GM18511 (cell line): ENCODE data around the gene NRM.
A peak's percentile ranks its signal among the peaks of the same experiment; 100 is the strongest.

Source experiments
- ATAC-seq: cut with Tn5 transposase; IDR thresholded peaks from one replicate; pipeline ENCODE4 v1.9.1; 2021; ENCODE audit warnings: mild to moderate bottlenecking, moderate library complexity; ENCODE audit not compliant: unreplicated experiment

NRM gene

DNA sequence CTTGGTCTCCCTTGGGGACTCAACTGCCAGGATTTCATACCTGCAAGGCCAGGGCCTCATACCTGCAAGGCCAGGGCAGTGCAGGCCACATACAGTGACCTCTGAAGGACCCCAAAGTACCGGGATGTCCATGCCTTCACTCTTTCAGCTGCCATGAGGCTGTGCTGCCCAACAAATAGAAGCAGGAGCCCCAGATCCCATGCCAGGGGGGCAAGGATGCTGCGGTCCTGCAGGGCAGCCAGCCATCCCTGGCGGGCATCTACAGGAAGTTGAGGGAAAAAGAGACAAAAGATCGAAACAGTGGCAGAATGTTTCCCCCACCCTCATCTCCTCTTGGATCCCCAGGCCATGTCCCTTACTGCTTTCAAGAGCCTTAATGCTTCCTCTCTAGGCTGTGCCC is 799 bp downstream of the NRM start:
- no peak for ATAC-seq

DNA sequence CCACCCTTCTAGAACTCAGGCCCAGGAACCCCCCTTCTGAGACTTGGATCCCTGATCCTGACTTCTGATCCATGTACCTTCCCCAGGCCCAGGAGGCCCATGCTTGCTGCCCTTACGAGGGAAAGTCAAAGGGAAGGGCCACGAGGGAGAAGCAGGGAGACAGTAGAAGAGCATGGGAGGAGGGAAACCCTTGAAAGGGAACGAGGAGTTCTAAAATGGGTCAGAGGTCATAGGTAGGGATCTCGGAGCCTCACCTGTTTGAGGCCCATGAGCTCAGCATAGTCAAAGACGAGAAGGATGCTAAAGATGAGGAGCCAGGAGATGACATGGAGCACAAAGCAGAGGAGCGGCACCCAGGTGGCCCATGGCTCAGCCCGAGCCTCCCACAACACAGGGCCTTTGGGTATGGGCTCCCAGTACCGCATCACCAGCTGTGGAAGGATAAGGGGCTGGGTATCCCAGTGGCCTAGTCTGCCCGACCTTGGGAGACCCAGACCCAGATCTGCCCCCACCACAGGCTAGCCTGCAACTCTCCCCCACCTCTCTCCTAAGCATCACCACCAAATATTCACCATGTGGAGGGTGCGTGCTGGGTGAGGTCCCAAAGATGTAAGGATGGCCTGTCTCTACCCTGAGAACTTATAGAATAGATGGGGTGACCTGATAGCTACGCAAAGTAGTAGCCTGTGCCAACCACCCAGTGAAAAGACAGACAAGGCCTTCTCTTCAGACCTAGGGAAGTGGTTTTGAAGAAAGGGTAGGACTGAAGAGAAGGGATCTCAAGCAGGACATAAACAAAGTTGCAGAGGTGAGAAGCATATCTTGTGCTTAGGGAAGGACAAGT is 1.5 kb downstream of the NRM start:
- ATAC-seq, result no peak

DNA sequence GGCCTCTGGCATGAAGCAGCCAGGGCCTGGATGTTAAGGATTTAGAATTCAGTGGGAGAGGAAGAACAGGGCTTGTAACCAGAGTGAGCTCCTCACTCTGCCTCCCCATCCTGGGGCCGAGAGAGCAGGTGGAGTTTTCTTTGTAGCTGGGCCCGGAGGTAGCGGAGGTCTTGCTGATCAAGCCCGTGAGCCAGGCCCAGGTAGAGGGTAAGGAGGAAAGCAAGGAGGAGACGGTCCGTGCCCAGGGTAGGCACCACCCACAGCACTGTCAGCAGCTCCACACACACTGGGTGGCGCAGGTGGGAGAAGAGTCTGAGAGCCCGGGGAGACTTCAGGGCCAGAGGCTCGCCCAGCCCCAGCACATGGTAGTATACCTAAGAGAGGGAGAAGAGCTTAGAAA is 2.2 kb downstream of the NRM start:
- no peak for ATAC-seq

DNA sequence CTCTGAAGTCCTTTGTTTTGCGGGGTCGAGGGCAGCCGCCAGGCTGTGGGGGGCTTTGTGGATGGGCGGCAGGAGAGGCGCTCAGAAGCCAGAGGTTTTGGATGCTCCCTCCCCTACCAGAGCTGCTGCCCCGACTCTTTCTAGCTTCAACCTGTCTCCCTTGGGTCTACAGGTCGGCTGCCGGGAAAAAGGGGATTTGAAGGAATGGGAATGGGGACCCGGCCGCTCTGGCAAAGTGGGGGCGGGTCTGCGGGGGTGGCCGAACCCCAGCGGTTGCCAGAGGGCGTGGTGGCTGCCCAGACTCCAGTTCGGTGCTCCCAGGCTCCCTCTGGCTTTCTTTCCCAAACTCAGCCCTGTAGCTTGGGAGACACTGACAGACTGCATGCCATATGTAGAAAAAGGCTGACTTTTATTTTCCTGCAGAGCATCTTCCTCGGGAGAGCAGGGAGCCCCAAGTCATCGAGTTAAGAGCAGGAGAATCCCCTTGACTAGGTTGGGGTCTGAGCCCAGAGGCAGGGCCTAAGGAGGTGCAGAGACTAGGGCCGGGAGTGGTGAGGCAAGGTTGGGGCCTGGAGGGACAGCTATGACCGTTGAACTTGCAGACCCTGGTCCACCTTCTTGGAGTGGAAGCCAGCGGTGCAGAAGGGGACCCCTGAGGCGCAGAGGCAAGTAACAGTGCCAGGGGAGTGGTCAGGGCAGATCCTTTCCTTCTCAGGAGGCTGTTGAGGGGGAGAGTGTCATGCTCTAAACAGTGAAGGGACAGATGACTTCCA is 2.9 kb downstream of the NRM start:
- ATAC-seq, result no peak

DNA sequence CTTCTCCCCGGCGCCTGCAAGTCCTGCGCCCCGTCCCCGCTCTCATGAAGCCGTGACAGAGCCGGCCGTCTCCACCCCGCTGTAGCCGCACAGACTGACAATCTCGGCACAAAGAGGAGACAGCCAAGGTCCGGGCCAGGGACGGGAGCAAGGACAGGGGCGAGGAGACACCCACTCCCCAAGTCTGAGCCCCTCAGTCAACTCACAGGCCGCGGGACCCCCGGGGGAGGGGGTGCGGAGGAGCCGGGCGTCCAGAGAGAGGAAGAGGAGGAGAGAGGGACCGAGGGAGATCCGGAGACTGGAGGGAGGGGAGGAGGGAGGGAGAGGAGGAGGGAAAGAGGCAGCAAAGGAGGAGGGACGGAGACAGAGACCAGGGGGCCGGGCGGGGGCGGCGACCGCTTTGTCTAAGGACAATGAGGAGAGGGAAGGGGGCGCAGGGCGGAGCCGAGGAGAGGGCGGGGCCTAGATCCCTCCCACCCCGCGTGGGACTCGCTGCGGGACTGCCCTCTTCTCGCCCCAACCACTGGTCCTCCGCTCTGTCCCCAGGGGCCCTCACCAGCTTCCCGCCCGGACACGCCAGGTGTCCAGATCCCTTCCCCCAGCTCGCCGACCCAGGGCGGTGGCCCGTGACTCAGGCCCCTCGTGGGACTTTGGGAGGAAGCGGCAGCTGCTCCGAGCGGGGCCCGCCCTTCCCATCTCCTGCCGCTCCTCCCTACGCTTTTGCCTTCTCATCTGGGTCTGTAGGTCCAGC is 3.7 kb downstream of the NRM start:
- peak; percentile 52 for ATAC-seq

DNA sequence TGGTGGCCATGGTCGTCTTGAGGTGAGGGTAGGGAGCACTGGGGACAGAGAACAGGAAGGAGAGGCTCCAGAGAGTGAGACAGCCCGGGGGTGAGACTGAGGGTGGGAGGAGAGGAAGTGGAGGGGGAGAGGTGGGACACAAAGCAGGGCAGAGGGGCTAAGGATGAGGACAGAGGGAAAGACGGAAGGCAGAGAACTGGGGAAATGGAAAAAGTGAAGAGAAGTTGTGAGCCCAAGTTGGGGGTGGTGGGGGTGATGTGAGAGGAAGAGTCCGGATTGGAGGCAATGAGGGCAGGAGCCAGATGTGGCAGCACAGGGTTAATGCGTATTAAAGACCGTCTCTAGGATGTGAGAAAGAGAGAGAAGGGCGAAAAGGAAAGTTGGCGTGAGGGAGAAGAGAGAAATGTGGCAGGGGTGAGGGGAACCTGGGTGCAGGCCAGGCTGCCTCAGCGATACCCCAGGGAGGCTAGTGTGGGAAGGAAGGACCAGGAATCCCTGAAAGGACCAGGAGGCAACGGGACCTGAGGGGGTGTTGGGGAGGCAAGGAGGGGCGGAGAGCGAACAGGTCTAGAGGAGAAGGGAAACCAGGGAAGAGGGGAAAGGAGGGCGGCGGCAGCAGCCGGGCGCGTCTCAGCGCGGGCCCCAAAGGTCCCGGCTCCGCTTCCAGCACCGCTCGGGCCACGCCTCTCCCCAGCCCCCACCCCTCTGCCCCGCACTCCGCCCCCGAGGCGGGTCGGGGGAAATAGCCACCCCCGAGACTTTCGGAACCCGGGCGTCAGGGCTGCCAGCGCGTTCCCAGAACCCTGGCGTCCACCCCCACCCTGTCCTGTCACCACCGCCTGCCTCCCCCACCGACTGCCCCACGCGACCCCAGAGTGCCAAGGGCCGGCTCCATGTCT is 4.5 kb downstream of the NRM start, which contains the start of gene PPP1R18:
Gene PPP1R18 (minus strand): TSS at position 637 of the 899 bp plus-strand sequence. CDS start 627 bp downstream, at position 10.
- ATAC-seq, result no peak

DNA sequence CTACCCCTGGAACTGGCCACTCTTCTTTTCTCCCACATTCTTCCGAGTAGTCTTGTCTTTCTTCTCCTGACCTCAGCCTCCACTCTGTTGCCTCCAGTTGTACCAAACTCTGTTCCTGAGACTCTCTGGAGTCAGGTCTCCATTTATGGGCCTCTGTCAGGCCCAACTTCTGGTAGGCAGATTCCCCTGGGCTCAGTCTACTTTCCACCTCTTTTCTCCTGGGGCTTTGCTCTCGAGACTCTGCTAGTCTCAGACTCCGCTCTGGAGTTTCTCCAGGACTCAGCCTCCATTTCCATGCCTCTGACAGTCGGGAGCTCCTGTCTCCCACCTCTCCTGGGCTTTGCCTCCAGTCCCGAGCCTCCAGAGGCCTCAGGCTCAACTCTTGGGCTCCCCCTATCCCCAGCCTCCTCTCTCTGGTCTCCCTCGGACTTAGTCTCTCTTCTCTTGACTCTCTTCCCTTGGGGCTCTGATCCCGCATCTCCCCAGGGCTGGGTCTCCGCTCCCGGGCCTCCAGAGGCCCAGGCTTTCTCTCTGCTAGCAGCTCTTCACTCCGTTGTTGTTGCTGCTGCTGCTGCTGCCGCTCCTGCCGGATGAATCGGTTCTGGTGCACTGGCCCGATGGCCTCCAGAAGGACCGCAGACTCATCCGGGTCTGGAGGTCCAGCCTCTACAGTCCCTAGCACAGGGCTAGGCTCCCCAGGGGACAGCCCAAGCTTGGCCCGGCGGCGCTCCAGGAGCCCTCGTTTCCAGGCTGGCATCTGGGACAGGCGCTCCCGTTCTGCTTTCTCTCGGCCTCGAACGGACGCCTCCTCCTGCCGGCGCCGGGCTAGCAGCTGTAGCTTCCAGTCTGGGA is 5.4 kb downstream of the NRM start:
- no peak for ATAC-seq

DNA sequence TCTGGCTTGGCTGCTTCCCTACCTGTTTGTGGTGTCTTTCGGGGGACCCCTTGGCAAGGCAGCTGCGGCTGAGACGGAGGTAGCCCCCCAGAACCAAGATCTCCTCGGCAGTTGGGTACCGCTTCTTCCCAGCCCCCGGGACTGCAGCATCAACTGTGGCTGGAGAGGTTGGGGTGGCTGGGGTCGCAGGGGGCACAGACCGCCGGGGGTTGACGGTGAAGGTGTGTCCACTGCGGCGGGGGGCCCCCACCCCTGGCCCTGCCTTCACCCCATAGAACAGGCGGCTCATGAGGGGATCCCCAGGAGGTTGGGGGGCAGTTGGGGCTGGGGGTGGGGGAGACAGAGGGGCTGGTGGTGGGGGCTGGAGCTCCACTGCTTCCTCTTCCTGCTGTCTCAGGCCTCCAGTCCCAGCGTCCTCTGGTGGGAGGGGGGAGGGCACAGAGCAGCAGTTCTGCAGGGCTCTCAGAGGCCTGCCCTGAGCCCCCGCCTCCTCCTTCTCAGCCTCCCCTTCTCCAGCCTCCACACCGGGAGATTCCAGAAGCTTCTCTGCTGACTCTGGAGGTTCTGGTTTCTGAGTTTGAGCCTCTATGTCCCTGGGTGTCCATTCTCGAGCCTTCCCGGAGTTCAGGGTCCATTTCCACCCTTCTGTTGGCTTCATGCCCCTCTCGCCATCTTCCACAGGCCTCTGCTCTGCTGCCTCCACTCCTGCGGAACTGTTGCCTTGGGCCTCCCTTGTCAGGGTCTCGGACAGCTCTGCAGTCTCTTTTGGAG is 6.2 kb downstream of the NRM start:
- ATAC-seq, result no peak

DNA sequence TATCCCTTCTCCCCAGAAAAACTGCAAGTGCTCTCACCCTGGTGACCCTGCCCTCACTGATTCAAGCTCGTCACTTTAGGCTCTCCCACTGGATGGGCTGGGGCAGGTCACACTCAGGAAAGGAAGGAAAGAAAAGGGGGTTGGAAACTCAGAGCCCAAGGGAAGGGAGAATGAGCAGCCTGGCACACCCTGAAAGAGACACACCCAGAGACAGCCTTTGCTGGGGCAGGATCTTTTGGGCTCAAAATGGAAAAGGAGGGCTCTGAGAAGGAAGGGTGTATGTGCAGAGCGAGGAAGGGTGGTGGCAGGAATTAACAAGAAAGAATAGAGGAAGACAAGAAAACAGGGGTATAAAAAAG is 6.8 kb downstream of the NRM start:
- ATAC-seq, result no peak

DNA sequence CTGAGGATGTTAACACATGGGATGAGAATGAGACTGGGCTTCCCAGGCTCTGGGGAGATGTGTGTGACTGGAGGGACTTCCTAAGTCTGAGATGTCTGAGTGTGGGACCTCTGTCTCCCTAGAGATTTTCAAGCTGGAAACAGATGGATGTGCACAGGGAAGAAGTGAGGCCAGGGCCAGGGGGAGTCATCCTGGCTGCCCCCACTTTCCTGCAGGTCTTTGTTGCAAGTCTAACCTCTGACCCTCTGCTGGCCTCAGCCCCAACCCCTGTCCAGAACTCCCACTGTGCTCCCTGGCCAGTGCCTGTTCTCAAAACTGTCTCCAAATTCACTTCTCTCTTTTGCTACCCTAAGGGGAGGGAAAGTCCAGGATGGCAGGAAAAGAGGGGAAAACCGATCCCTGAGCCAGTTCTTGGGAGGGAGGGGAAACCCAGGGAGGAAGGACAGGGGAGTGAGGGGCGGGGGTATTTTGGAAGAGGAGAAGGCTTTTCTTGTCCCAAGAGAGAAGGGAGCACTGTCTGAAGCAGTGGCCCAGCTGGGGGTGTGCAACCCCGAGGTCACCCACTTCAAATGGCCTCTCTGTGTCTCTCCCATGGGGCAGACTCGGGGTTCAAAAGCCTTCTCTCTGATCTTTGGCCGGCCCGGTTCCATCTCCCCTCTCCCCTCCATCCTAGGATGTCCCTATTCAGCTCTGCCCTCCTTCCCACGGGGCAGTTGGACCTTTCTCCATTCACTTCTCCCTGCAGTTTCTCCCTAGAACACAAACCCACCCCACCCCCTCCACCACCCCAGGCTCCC is 7.4 kb downstream of the NRM start:
- no peak for ATAC-seq

DNA sequence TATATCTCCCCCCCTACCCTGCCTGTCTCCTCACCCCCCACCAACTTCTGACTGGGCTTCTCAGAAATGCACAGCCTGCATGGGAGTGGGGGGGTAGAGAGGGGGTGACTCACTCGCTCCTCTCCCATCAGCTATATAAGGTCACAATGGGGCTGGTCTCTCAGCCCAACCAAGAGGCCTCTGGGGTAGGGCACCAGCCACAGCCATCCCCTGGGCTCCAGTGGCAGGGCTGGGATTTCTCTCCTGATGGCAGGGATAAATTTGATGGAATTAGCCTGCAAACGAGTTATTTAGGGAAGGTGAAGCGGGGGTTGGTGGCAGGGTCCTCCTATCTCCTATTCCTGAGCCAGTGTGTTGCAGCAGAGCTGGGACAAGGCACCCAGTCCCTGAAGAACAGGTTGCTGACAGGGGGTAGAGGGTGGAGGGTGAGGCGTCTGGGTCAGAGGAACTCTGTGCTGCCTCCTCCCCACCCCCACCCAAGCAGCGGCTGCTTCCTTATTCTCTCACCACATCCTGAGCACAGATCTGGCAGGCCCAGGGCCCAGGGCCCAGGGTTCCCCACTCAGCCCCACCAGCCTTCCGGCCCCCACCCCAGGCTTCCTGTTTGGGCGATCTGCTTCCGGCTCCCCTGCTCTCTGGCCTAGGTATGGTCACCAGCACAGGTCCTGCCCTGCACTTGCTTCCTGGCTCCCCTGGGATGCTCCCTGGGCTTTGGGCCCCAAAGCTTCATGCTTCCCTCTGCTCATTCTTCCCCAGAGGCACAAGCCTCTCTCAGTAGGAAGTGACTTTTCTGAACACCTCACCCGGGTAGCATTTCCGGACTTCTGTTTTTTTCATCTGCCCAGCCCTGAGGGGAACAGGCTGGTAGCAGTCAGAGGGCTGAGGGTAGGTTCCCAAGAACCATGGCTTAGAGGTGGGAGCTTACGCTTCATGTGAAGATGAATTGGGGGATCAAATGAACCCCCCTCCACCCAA is 8.4 kb downstream of the NRM start:
- ATAC-seq, result peak; percentile 51

DNA sequence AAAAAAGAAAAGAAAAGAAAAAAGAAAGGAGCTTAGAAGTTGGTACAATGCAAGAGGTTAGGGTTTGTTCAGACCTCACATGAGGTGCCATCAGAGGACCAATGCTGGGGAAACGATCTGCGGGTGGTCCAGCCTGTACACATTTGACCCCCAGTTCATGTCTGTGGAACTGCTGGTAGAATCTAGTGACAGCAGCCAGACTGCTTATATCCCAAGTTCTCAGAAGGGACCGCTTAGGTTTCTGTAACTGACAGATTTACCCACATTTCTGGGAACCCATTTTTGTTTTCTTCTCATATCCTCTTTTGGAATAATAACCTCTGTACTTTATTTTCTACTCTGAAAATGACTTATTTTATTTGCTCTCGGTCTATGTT is 9.0 kb downstream of the NRM start:
- ATAC-seq, result no peak

DNA sequence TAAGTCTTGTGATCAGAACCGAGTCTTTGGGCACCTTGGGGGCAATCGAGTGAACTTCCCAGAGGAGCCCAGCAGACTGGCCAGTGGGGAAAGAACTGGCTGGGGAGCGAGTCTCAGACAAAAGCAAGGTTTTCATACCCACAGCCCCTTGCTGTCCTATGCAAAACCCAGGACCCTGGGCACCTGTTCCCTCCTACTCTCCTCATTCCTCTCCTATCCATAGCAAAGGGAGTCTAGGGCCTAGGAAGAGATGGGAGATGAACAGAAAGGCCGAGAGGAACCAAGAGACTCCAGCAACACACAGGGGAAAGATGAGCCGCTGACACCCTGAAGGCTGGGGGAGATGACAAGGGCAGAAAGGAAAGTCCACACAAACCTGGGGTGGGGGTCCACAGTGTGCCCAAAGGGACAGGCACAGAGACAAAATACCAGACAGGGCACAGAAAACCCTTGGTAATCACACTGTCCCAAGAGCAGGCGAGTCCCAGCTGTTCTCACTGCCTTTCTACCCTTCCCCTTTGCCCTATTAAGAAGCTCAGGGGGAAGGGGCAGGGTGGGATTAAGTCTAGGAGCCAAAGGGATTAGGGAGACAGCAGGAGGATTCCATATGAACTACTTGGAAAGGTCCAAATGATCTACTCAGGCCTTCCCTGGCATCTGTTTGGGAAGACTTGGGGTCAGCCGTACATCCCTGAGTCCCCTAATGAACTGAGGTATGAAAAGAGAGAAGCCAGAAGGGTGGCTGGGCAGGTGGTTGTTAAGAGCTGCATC is 10.8 kb downstream of the NRM start:
- no peak for ATAC-seq

DNA sequence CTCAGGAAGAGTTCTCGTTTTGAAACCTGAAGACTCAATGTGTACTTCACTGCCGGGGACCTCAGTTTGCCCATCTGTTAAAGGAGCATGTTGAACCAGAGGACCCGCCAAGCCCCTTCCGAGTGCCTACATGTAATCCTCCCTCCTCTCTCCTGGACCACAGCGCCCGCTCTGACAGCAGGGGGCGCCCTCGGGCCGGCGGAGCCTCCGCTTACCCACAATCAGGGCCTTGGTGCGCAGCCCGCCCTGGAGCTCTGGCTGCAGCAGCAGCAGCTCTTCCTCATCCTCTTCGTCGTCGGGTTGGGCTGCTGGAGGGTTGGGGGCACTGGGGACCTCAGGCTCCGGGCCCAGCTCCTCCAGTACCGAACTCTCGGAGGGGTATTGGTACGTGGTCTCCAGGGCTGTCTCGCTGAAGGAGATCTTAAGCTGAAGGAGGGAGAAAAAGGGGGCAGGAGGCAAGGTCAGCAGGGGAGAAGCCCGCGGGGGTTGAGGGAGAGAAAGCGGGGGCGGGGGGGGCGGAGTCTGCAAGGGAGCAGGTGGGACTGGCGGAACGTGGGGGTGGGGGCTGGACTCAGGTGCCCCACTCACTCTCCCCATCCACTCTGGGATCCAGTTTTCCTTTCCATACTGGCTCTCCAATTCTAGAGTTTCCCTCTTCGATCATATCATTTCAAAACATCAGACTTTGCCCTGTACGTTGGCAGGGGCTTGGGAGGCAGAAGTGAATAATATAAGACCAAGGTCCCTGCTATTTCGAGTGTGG is 11.6 kb downstream of the NRM start:
- no peak for ATAC-seq

DNA sequence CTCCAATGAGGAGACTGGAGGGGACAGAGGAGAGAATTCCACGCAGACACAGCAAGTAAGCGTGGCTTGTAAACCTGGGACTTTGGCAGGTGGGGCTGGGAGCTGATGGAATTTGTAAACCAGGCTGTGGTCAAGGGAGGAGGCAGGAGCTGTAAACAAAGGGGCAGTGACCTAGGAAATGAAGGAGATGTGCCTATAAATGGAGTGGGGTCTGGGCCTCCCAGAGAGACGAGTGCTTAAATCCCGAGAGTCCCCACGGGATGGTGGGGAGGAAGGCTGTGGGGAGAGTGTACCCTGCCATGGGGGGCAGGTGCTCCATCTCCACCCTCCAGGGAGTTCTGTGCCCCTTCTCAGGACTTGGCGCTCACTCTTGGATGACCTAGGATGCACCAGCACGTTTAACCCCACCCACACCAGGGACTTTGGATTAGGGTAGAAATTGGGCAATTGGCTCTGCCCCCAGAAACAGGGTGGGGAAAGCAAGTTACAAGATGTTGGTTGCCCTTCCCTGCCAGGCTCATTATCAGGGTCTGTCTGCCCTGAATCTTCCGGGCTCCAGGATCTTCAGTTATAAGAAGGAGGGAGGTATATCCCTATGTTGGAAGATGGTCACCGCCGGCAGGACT is 14.0 kb downstream of the NRM start:
- ATAC-seq, result no peak
